SU-DHL-6 (cell line): Measurements from ENCODE around the gene ZNF627.
A peak's percentile ranks its signal among the peaks of the same experiment; 100 is the strongest.

Experiments used
- H2AFZ ChIP-seq: fragments of 200-600 bp; sonication (generic); 2 replicates; pipeline ENCODE4 v1.6.1; 2014; ENCODE audit warnings: low read depth, mild to moderate bottlenecking, moderate library complexity, mixed read lengths, antibody characterized with exemption, low read length; ENCODE audit not compliant: severe bottlenecking
- H3F3A ChIP-seq: fragments of 200-600 bp; shearing (Covaris generic); 2 replicates; pipeline ENCODE4 v1.6.0; 2016; ENCODE audit warnings: antibody characterized with exemption, mild to moderate bottlenecking; ENCODE audit not compliant: insufficient read depth
- H3K27ac ChIP-seq: fragments of 200-600 bp; sonication (generic); 2 replicates; pipeline ENCODE4 v1.5.1; 2016; ENCODE audit warnings: low read depth, mild to moderate bottlenecking, low read length, moderate library complexity, mixed read lengths
- H3K27me3 ChIP-seq: fragments of 200-600 bp; sonication (generic), shearing (Covaris generic); 2 replicates; pipeline ENCODE4 v1.6.0; 2014; ENCODE audit warnings: mild to moderate bottlenecking, low read length
- H3K36me3 ChIP-seq: fragments of 200-600 bp; sonication (generic); 2 replicates; pipeline ENCODE4 v1.6.1; 2014; ENCODE audit warnings: mild to moderate bottlenecking, low read length, mixed read lengths
- H3K4me2 ChIP-seq: fragments of 300-600, 200-600 bp; shearing (Covaris generic), sonication (generic); 2 replicates; pipeline ENCODE4 v1.6.0; 2014; ENCODE audit warnings: low read length, low read depth, mild to moderate bottlenecking; ENCODE audit not compliant: poor library complexity, severe bottlenecking
- H3K4me3 ChIP-seq: fragments of 200-600 bp; sonication (generic); 2 replicates; pipeline ENCODE4 v1.5.1; 2014; ENCODE audit warnings: antibody characterized with exemption, low read length, mild to moderate bottlenecking, mixed read lengths; ENCODE audit not compliant: insufficient read depth, poor library complexity, severe bottlenecking
- H3K79me2 ChIP-seq: fragments of 200-600 bp; sonication (generic); 2 replicates; pipeline ENCODE4 v1.6.1; 2014; ENCODE audit warnings: mild to moderate bottlenecking, low read length, moderate library complexity; ENCODE audit not compliant: insufficient read depth
- H3K9ac ChIP-seq: fragments of 200-600 bp; sonication (generic); 2 replicates; pipeline ENCODE4 v1.7.0; 2014; ENCODE audit warnings: mild to moderate bottlenecking, low read length
- H3K9me2 ChIP-seq: fragments of 200-600 bp; sonication (generic); replicated peaks from 2 replicates; pipeline ENCODE4 v1.6.1; 2014; ENCODE audit warnings: low read length; ENCODE audit not compliant: insufficient read depth
- H3K9me3 ChIP-seq: fragments of 200-600 bp; sonication (generic); 2 replicates; pipeline ENCODE4 v1.6.1; 2014; ENCODE audit warnings: low read length, mixed read lengths; ENCODE audit not compliant: insufficient read depth
- H4K20me1 ChIP-seq: fragments of 200-600 bp; sonication (generic); 2 replicates; pipeline ENCODE4 v1.6.1; 2014; ENCODE audit warnings: low read depth, mild to moderate bottlenecking, antibody characterized with exemption, low read length, moderate library complexity, mixed read lengths
- CTCF ChIP-seq: fragments of 200-600 bp; sonication (generic); IDR thresholded peaks from one replicate; pipeline ENCODE4 v1.5.1; 2017; ENCODE audit warnings: antibody characterized with exemption, mild to moderate bottlenecking, low read length, moderate library complexity; ENCODE audit not compliant: insufficient read depth, poor library complexity, severe bottlenecking
- EZH2phosphoT487 ChIP-seq: fragments of 200-600 bp; sonication (generic), shearing (Covaris generic); conservative IDR thresholded peaks from 2 replicates; pipeline ENCODE4 v1.6.1; 2018; ENCODE audit warnings: mild to moderate bottlenecking, antibody characterized with exemption, low read length, moderate library complexity, mixed read lengths

The ZNF627 gene

GRCh38 chr19:11555246-11555645 lies 42.0 kb upstream of the ZNF627 start:
- H3K36me3 ChIP-seq = no peaks in the 10 kb centered on the region
- H4K20me1 ChIP-seq = no peaks in the 10 kb centered on the region
- no peak overlapping the region for H3K9ac ChIP-seq
- no peak overlapping the region for H2AFZ ChIP-seq
- no peak overlapping the region for H3K4me2 ChIP-seq
- H3K4me3 ChIP-seq = no peak overlapping the region
- H3K79me2 ChIP-seq = peaks cover 26% of the 10 kb centered on the region
- no peak for TF ChIP-seq EZH2phosphoT487
- TF ChIP-seq CTCF = no peak
- H3K27me3 ChIP-seq = no peaks in the 10 kb centered on the region
- no peaks in the 10 kb centered on the region for H3K9me3 ChIP-seq
- H3K9me2 ChIP-seq = no peaks in the 10 kb centered on the region
- peaks cover 3% of the 10 kb centered on the region; the same call in 1 of the 2 replicates for H3F3A ChIP-seq
- H3K27ac ChIP-seq = no peak overlapping the region

GRCh38 chr19:11556634-11557420 lies 40.5 kb upstream of the ZNF627 start:
- Histone ChIP-seq H2AFZ (no peak overlapping the region), H3K79me2 (peaks cover 26% of the 10 kb centered on the region)

GRCh38 chr19:11558881-11559828 lies 38.1 kb upstream of the ZNF627 start, which contains the start of gene ELOF1:
TSS of gene ELOF1 (minus strand) at chr19:11559230. CDS start at chr19:11554347, 4,883 bp downstream.
- Histone ChIP-seq H2AFZ (peak within 1 kb of the TSS; percentile 86), H4K20me1 (no peaks in the 10 kb centered on the region), H3F3A (peaks cover 11% of the 10 kb centered on the region; the same call in 1 of the 2 replicates), H3K9ac (peak within 1 kb of the TSS; percentile 71), H3K27me3 (no peaks in the 10 kb centered on the region), H3K9me3 (no peaks in the 10 kb centered on the region), H3K9me2 (no peaks in the 10 kb centered on the region), H3K79me2 (peaks cover 26% of the 10 kb centered on the region), H3K4me3 (peak within 1 kb of the TSS; percentile 75), H3K36me3 (no peaks in the 10 kb centered on the region), H3K4me2 (peak within 1 kb of the TSS; percentile 97), H3K27ac (peak within 1 kb of the TSS; percentile 68)
- TF ChIP-seq CTCF (no peak), EZH2phosphoT487 (no peak)

More at GRCh38 chr19:11556634-11557420, 40.5 kb upstream of the ZNF627 start:
- no peaks in the 10 kb centered on the region for H3K9me3 ChIP-seq
- no peak overlapping the region for H3K4me2 ChIP-seq
- TF ChIP-seq CTCF (no peak), EZH2phosphoT487 (no peak)
- H3K9me2 ChIP-seq = no peaks in the 10 kb centered on the region
- H3K36me3 ChIP-seq = no peaks in the 10 kb centered on the region
- H3F3A ChIP-seq = peaks cover 11% of the 10 kb centered on the region; the same call in 1 of the 2 replicates
- H3K4me3 ChIP-seq = no peak overlapping the region
- H3K27me3 ChIP-seq = no peaks in the 10 kb centered on the region
- no peaks in the 10 kb centered on the region for H4K20me1 ChIP-seq
- no peak overlapping the region for H3K27ac ChIP-seq
- no peak overlapping the region; the same call in 1 of the 2 replicates for H3K9ac ChIP-seq
